ENCODE data around the gene TXNRD1. TPM values are rescaled to one million over a fixed set of nuclear protein-coding genes. Genes with fewer than 3 reads are reported as not detected.

The TXNRD1 gene
- total RNA-seq, 1 donor = 502 TPM

DNA sequence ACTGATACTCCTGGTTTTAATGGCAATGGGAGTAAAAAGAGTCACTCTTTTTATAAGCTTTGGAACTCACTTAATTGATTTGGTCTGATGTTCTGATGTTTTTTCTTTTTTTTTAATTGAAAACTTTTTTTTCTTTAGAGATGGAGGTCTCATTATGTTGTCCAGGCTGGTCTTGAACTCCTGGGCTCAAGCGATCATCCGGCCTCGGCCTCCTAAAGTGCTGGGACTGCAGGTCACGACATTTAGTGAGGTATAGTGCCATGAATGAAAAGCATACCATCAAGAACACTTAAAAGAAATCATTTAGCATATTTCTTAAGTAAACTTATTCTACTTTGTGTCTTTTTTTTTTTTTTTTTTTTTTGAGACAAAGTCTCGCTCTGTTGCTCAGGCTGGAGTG lies 75.3 kb downstream of the TXNRD1 start:
- H2AFZ ChIP-seq (ENCODE audit: low read length) = no peak overlapping the region
- H3K27me3 ChIP-seq (ENCODE audit: insufficient read depth, low read length) = no peaks in the 10 kb centered on the region
- peak overlapping the region; percentile 27 for H3K4me2 ChIP-seq (ENCODE audit: insufficient read depth, low read length)
- peaks cover 86% of the 10 kb centered on the region for H3K79me2 ChIP-seq (ENCODE audit: insufficient read depth, low read length)
- no peak overlapping the region for H3K27ac ChIP-seq (ENCODE audit: low read depth, low read length)
- TF ChIP-seq, protein P1, sequence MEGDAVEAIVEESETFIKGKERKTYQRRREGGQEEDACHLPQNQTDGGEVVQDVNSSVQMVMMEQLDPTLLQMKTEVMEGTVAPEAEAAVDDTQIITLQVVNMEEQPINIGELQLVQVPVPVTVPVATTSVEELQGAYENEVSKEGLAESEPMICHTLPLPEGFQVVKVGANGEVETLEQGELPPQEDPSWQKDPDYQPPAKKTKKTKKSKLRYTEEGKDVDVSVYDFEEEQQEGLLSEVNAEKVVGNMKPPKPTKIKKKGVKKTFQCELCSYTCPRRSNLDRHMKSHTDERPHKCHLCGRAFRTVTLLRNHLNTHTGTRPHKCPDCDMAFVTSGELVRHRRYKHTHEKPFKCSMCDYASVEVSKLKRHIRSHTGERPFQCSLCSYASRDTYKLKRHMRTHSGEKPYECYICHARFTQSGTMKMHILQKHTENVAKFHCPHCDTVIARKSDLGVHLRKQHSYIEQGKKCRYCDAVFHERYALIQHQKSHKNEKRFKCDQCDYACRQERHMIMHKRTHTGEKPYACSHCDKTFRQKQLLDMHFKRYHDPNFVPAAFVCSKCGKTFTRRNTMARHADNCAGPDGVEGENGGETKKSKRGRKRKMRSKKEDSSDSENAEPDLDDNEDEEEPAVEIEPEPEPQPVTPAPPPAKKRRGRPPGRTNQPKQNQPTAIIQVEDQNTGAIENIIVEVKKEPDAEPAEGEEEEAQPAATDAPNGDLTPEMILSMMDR (IDR thresholded peaks at IDR 0.05; ENCODE audit: extremely low read depth, low read depth, low read length) = no peak
- H3K4me1 ChIP-seq (ENCODE audit: insufficient read depth, low read length) = peaks cover 38% of the 10 kb centered on the region
- H3K9me3 ChIP-seq (ENCODE audit: low read depth, low read length) = no peaks in the 10 kb centered on the region
- peaks cover 62% of the 10 kb centered on the region for H4K20me1 ChIP-seq (ENCODE audit: insufficient read depth, low read length)
- H3K4me3 ChIP-seq (ENCODE audit: insufficient read depth, low read length) = peak overlapping the region; percentile 21
- no peak for DNase-seq (ENCODE audit: insufficient read length, low spot score, missing footprints)
- H3K36me3 ChIP-seq (ENCODE audit: insufficient read depth, low read length) = peaks cover 61% of the 10 kb centered on the region

DNA sequence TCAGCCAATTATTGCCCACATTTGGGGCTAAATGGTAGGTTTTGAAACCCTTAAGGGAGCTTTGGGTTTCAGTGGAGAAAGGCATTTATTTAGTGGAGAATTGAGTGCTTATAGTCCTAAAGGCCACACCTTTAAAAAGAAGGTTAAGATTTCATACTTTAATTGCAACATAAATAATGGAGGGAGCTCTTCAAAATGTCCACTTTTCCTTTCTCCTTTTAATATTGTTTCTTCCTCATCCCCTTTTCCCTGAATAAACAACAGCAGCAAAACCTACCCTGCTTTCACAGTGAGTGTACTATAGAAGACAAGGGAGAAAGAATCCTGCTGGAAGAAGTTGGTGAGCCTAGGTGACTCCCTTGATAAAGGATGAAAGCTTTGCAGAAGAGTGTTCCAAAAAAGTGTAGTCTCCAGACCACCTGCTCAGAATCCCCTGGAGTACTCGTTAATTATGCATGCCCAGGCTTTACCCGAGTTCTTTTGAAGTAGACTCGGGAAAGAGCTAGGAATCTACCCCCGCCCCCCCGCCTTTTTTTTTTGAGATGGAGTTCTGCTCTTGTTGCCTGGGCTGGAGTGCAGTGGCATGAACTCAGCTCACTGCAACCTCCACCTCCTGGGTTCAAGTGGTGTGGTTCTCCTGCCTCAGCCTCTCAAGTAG lies 76.4 kb downstream of the TXNRD1 start:
- Histone ChIP-seq H3K4me2 (ENCODE audit: insufficient read depth, low read length) (peak overlapping the region; percentile 24), H4K20me1 (ENCODE audit: insufficient read depth, low read length) (peaks cover 70% of the 10 kb centered on the region), H3K79me2 (ENCODE audit: insufficient read depth, low read length) (peaks cover 95% of the 10 kb centered on the region), H3K27me3 (ENCODE audit: insufficient read depth, low read length) (no peaks in the 10 kb centered on the region), H3K27ac (ENCODE audit: low read depth, low read length) (peak overlapping the region; percentile 5), H3K9me3 (ENCODE audit: low read depth, low read length) (no peaks in the 10 kb centered on the region), H3K36me3 (ENCODE audit: insufficient read depth, low read length) (peaks cover 71% of the 10 kb centered on the region), H3K4me3 (ENCODE audit: insufficient read depth, low read length) (no peak overlapping the region), H2AFZ (ENCODE audit: low read length) (no peak overlapping the region), H3K4me1 (ENCODE audit: insufficient read depth, low read length) (peaks cover 34% of the 10 kb centered on the region)
- no peak for DNase-seq (ENCODE audit: insufficient read length, low spot score, missing footprints)
- TF ChIP-seq, protein P1 (IDR thresholded peaks at IDR 0.05; ENCODE audit: extremely low read depth, low read depth, low read length) = no peak

DNA sequence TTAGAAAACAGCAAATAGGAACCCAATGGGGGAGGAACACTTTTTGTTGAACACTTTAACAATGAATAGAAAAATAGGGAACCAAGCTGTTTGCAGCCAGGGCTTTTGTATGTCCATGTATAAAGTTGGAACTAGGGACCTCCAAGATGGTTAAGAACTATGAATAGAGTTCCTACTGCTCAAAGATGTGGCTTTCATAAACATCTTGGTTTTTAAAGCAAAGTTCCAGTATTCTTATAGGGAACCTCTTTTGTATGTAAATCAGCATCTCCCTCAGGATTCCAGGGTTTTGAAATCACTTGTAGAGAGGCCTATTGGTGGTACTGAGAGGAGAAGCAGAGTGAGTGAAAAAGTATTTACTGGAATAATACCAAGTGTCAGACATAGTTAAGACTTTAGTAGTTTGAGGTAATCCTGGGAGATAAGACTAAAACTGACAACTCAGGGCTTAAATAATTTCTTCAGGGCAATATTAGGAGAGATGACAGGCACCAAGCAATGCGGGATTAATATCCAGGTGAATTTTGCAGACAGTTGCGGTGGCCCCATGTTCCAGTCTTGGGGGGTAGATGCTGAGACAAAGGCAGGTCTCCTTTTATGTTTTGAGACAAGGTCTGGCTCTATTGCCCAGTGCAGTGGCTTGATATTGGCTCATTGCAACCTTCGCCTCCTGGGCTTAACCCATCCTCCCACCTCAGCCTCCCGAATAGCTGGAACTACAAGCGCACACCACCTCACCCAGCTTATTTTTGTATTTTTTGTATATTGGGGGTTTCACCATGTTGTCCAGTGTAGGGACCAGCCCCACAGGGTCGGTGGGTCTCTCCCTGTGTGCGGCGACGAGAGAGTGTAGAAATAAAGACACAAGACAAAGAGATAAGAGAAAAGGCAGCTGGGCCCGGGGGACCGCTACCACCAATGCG lies 77.6 kb downstream of the TXNRD1 start:
- Histone ChIP-seq H2AFZ (ENCODE audit: low read length) (no peak overlapping the region), H4K20me1 (ENCODE audit: insufficient read depth, low read length) (peaks cover 68% of the 10 kb centered on the region), H3K79me2 (ENCODE audit: insufficient read depth, low read length) (peaks cover 93% of the 10 kb centered on the region), H3K4me3 (ENCODE audit: insufficient read depth, low read length) (no peak overlapping the region), H3K4me1 (ENCODE audit: insufficient read depth, low read length) (peaks cover 37% of the 10 kb centered on the region), H3K9me3 (ENCODE audit: low read depth, low read length) (no peaks in the 10 kb centered on the region), H3K27ac (ENCODE audit: low read depth, low read length) (peak overlapping the region; percentile 5), H3K36me3 (ENCODE audit: insufficient read depth, low read length) (peaks cover 80% of the 10 kb centered on the region), H3K27me3 (ENCODE audit: insufficient read depth, low read length) (no peaks in the 10 kb centered on the region), H3K4me2 (ENCODE audit: insufficient read depth, low read length) (peak overlapping the region; percentile 7)
- DNase-seq (ENCODE audit: insufficient read length, low spot score, missing footprints) = no peak
- TF ChIP-seq, protein P1 (IDR thresholded peaks at IDR 0.05; ENCODE audit: extremely low read depth, low read depth, low read length) = no peak

Data from osteoblast (primary cell).